CD8-positive, alpha-beta memory T cell (primary cell): Measurements from ENCODE around the gene TTYH1. TPM values are rescaled to one million over a fixed set of nuclear protein-coding genes. Genes with fewer than 3 reads are reported as not detected.
A peak's percentile ranks its signal among the peaks of the same experiment; 100 is the strongest.

Source experiments
- CTCF ChIA-PET: fragments of 350-600 bp; sonication (Branson Sonifier 250); formaldehyde crosslinking; loops from one replicate; lab custom pipeline; 2021; ENCODE audit warnings: antibody characterized with exemption; lab: Charles Lee
- POLR2A ChIA-PET: fragments of 350-600 bp; sonication (Branson Sonifier 250); formaldehyde crosslinking; loops from one replicate; lab custom pipeline; 2021; ENCODE audit warnings: antibody characterized with exemption; lab: Charles Lee
- DNase-seq, 5 donors: peaks; one replicate each; pipeline versions ENCODE4 v3.0.0 to v3.0.0-alpha.2; 2020 to 2022; ENCODE audit warnings: mixed read lengths in 1 of 5
- H3K27ac ChIP-seq: one replicate; pipeline ENCODE4 v1.7.0; 2013; ENCODE audit warnings: low read depth, mild to moderate bottlenecking, low read length, moderate library complexity
- H3K27me3 ChIP-seq: 2 replicates; pipeline ENCODE4 v1.7.0; 2013; ENCODE audit warnings: low read length, mild to moderate bottlenecking; ENCODE audit not compliant: insufficient read depth, poor library complexity, severe bottlenecking
- H3K36me3 ChIP-seq: 2 replicates; pipeline ENCODE4 v1.7.0; 2013; ENCODE audit warnings: mild to moderate bottlenecking, low read length, moderate library complexity; ENCODE audit not compliant: insufficient read depth
- H3K4me1 ChIP-seq: 2 replicates; pipeline ENCODE4 v1.7.0; 2013; ENCODE audit warnings: mild to moderate bottlenecking, low read length, moderate library complexity; ENCODE audit not compliant: insufficient read depth
- H3K4me3 ChIP-seq: 2 replicates; pipeline ENCODE4 v1.7.0; 2013; ENCODE audit warnings: mild to moderate bottlenecking, low read length
- H3K9me3 ChIP-seq: 2 replicates; pipeline ENCODE4 v1.7.0; 2013; ENCODE audit warnings: mild to moderate bottlenecking, low read length
- H3K27ac Mint-ChIP-seq, 8 donors: one replicate each; pipeline ENCODE4 v1.8.0; 2020 to 2021; ENCODE audit warnings: mixed read lengths in 8 of 8, mild to moderate bottlenecking in 6 of 8, inconsistent platforms in 3 of 8, moderate library complexity in 3 of 8
- H3K27me3 Mint-ChIP-seq, 2 donors: one replicate each; pipeline ENCODE4 v1.8.0; 2020 to 2021; ENCODE audit warnings: mixed read lengths in 2 of 2, mild to moderate bottlenecking in 1 of 2, moderate library complexity in 1 of 2
- H3K36me3 Mint-ChIP-seq, 3 donors: one replicate each; pipeline ENCODE4 v1.8.0; 2020 to 2021; ENCODE audit warnings: mixed read lengths in 3 of 3, inconsistent platforms in 1 of 3, mild to moderate bottlenecking in 1 of 3
- H3K4me1 Mint-ChIP-seq, 3 donors: one replicate each; pipeline ENCODE4 v1.8.0; 2020 to 2021; ENCODE audit warnings: mixed read lengths in 3 of 3, inconsistent platforms in 1 of 3, mild to moderate bottlenecking in 1 of 3
- H3K4me3 Mint-ChIP-seq, 7 donors: one replicate each; pipeline ENCODE4 v1.8.0; 2020 to 2021; ENCODE audit warnings: mixed read lengths in 7 of 7, mild to moderate bottlenecking in 6 of 7, moderate library complexity in 4 of 7, inconsistent platforms in 2 of 7
- H3K9me3 Mint-ChIP-seq, 5 donors: one replicate each; pipeline ENCODE4 v1.8.0; 2020 to 2022; ENCODE audit warnings: mixed read lengths in 5 of 5, mild to moderate bottlenecking in 3 of 5, moderate library complexity in 2 of 5, inconsistent platforms in 1 of 5
- polyA plus RNA-seq: library from polyadenylated mRNA; unstranded; fragments of 300-500 nt; fragmentation: Illumina TruSeq; gene quantifications from one replicate; pipeline ENCODE4 v1.2.3, GENCODE V29; 2021
- total RNA-seq, 2 experiments: library from RNA; stranded (reverse); gene quantifications; one replicate each; pipeline ENCODE4 v1.2.3, GENCODE V29; 2021

TTYH1 gene
- total and polyA plus RNA-seq, 3 experiments from 2014 or later: 0.66 TPM; not detected in 2

- peaks cover 0 to 1% of the 10 kb centered on the region in 2 donors for H3K27me3 Mint-ChIP-seq
- Histone ChIP-seq H3K36me3 (peaks cover 92% of the 10 kb centered on the region), H3K27me3 (no peaks in the 10 kb centered on the region), H3K27ac (no peak overlapping the region), H3K9me3 (no peaks in the 10 kb centered on the region), H3K4me1 (peaks cover 12% of the 10 kb centered on the region), H3K4me3 (no peak overlapping the region)
- no peak for DNase-seq
- ChIA-PET POLR2A (interaction anchor here (0.6 kb wide), 1 partner anchor 7 kb away, joined by 3 read pairs; the partner anchor contains the start of gene LENG9), CTCF (no interaction called here)
- H3K9me3 Mint-ChIP-seq: no peaks in the 10 kb centered on the region
- H3K4me1 Mint-ChIP-seq: peaks cover 30 to 45% (median 37%) of the 10 kb centered on the region in 3 donors
- H3K36me3 Mint-ChIP-seq: peaks cover 7 to 94% (median 13%) of the 10 kb centered on the region in 3 donors
- H3K4me3 Mint-ChIP-seq: peak overlapping the region in 1 of 7 donors; percentile 24
- H3K27ac Mint-ChIP-seq: peak overlapping the region in 1 of 8 donors; percentile 95
Observed at GRCh38 chr19:54455786-54456422, 40.6 kb downstream of the TTYH1 start.

GRCh38 chr19:54456423-54457373 lies 41.4 kb downstream of the TTYH1 start:
- no peak for DNase-seq
- Histone ChIP-seq H3K27ac (no peak overlapping the region), H3K4me3 (no peak overlapping the region), H3K36me3 (peaks cover 87% of the 10 kb centered on the region), H3K9me3 (no peaks in the 10 kb centered on the region), H3K27me3 (no peaks in the 10 kb centered on the region), H3K4me1 (peaks cover 4% of the 10 kb centered on the region)
- ChIA-PET POLR2A (no interaction called here), CTCF (no interaction called here)
- no peaks in the 10 kb centered on the region for H3K9me3 Mint-ChIP-seq
- H3K4me3 Mint-ChIP-seq: peak overlapping the region in 1 of 7 donors; percentile 24
- peaks cover 6 to 94% (median 13%) of the 10 kb centered on the region in 3 donors for H3K36me3 Mint-ChIP-seq
- peaks cover 23 to 42% (median 29%) of the 10 kb centered on the region in 3 donors for H3K4me1 Mint-ChIP-seq
- H3K27ac Mint-ChIP-seq: peak overlapping the region in 1 of 8 donors; percentile 95
- peaks cover 0 to 1% of the 10 kb centered on the region in 2 donors for H3K27me3 Mint-ChIP-seq

- no peak for DNase-seq
- ChIA-PET CTCF (interaction anchor here (1.3 kb wide), 1 partner anchor 30 kb away, joined by 3 read pairs; no protein-coding TSS in a partner anchor), POLR2A (interaction anchor here (0.6 kb wide), 1 partner anchor 15 kb away, joined by 7 read pairs; no protein-coding TSS in a partner anchor)
- no peaks in the 10 kb centered on the region for H3K9me3 Mint-ChIP-seq
- H3K27me3 ChIP-seq: no peaks in the 10 kb centered on the region
- peaks cover 79% of the 10 kb centered on the region for H3K36me3 ChIP-seq
- H3K4me3 Mint-ChIP-seq: peak overlapping the region in 2 of 7 donors; percentile 41 to 81
- H3K4me1 ChIP-seq: peaks cover 8% of the 10 kb centered on the region
- peaks cover 0 to 1% of the 10 kb centered on the region in 2 donors for H3K27me3 Mint-ChIP-seq
- no peak overlapping the region for H3K4me3 ChIP-seq
- H3K4me1 Mint-ChIP-seq: peaks cover 23 to 37% (median 25%) of the 10 kb centered on the region in 3 donors
- H3K27ac ChIP-seq: no peak overlapping the region
- H3K9me3 ChIP-seq: no peaks in the 10 kb centered on the region
- H3K36me3 Mint-ChIP-seq: peaks cover 6 to 85% (median 12%) of the 10 kb centered on the region in 3 donors
- peak overlapping the region in 4 of 8 donors; percentile 42 to 95 (median 66) for H3K27ac Mint-ChIP-seq
Observed at GRCh38 chr19:54457773-54458647, 42.7 kb downstream of the TTYH1 start.

GRCh38 chr19:54458648-54459281 lies 43.5 kb downstream of the TTYH1 start:
- peak overlapping the region in 7 of 8 donors; percentile 34 to 95 (median 81) for H3K27ac Mint-ChIP-seq
- peaks cover 0 to 1% of the 10 kb centered on the region in 2 donors for H3K27me3 Mint-ChIP-seq
- Histone ChIP-seq H3K4me1 (peaks cover 9% of the 10 kb centered on the region), H3K4me3 (no peak overlapping the region), H3K36me3 (peaks cover 72% of the 10 kb centered on the region), H3K27ac (no peak overlapping the region), H3K9me3 (no peaks in the 10 kb centered on the region), H3K27me3 (no peaks in the 10 kb centered on the region)
- DNase-seq: no peak
- peaks cover 0 to under 1% (median 0%) of the 10 kb centered on the region in 5 donors for H3K9me3 Mint-ChIP-seq
- peaks cover 3 to 80% (median 9%) of the 10 kb centered on the region in 3 donors for H3K36me3 Mint-ChIP-seq
- CTCF ChIA-PET: interaction anchor here (1.3 to 1.4 kb wide), 2 partner anchors 8 to 31 kb away, joined by 3 read pairs; no protein-coding TSS in a partner anchor
- H3K4me1 Mint-ChIP-seq: peaks cover 23 to 36% (median 24%) of the 10 kb centered on the region in 3 donors
- POLR2A ChIA-PET: interaction anchor here (0.6 kb wide), 1 partner anchor 15 kb away, joined by 7 read pairs; no protein-coding TSS in a partner anchor
- H3K4me3 Mint-ChIP-seq: peak overlapping the region in 2 of 7 donors; percentile 23 to 81

GRCh38 chr19:54459282-54460229 lies 44.3 kb downstream of the TTYH1 start:
- H3K36me3 ChIP-seq: peaks cover 64% of the 10 kb centered on the region
- peaks cover 30 to 43% (median 31%) of the 10 kb centered on the region in 3 donors for H3K4me1 Mint-ChIP-seq
- POLR2A ChIA-PET: interaction anchor here (0.8 to 1.2 kb wide), 2 partner anchors 9 to 11 kb away, joined by 3 to 5 read pairs; partner anchors contain the start of gene LENG8
- H3K4me3 ChIP-seq: no peak overlapping the region
- DNase-seq: no peak
- CTCF ChIA-PET: interaction anchor here (1.3 to 1.4 kb wide), 2 partner anchors 9 to 32 kb away, joined by 3 read pairs; no protein-coding TSS in a partner anchor
- peak overlapping the region in 3 of 7 donors; percentile 24 to 81 (median 57) for H3K4me3 Mint-ChIP-seq
- H3K27me3 Mint-ChIP-seq: peaks cover 0 to 1% of the 10 kb centered on the region in 2 donors
- H3K36me3 Mint-ChIP-seq: peaks cover 3 to 77% (median 9%) of the 10 kb centered on the region in 3 donors
- peaks cover 17% of the 10 kb centered on the region for H3K4me1 ChIP-seq
- peak overlapping the region; percentile 34 to 95 (median 82) for H3K27ac Mint-ChIP-seq
- H3K9me3 Mint-ChIP-seq: peaks cover 0 to 2% (median 0%) of the 10 kb centered on the region in 5 donors
- H3K9me3 ChIP-seq: no peaks in the 10 kb centered on the region
- no peak overlapping the region for H3K27ac ChIP-seq
- H3K27me3 ChIP-seq: no peaks in the 10 kb centered on the region
